K562 (cell line): ENCODE measurements around the gene PRPF8. TPM values are rescaled to one million over a fixed set of nuclear protein-coding genes. Genes with fewer than 3 reads are reported as not detected.

Source experiments
- ATAC-seq: fragments of 200-7000 bp; cut with Tn5 transposase; 3 replicates; pipeline ENCODE4 v1.9.1; 2020; ENCODE audit warnings: moderate library complexity
- BruUV-seq: library from RNA; stranded (reverse); fragments of 400-500 nt; replicated peaks from 2 replicates; lab custom pipeline; 2021; lab: Mats Ljungman, UMichigan
- CTCF ChIA-PET: fragments of 300-600 bp; formaldehyde crosslinking; extraction: SDS; loops from one replicate; lab custom pipeline; 2021; ENCODE audit warnings: low intra/inter-chr PET ratio; lab: Yijun Ruan, JAX
- POLR2A ChIA-PET: fragments of 300-600, 350-650 bp; sonication (Branson Sonifier 250); formaldehyde crosslinking; extraction: SDS; loops from one replicate; lab custom pipeline; 2021; ENCODE audit warnings: antibody characterized with exemption, inconsistent platforms; lab: Yijun Ruan, JAX
- DNase-seq, 4 experiments: peaks; one replicate each; pipeline versions ENCODE4 v3.0.0 to v3.0.0-alpha.2; 2011 to 2018; ENCODE audit warnings: low spot score in 3 of 4, mixed read lengths in 3 of 4; ENCODE audit errors: extremely low read depth in 1 of 4
- FAIRE-seq: peaks from 2 replicates; lab custom pipeline; 2011; peaks lifted over from hg19 to GRCh38; lab: Jason Lieb, UNC
- H2AFZ ChIP-seq: 2 replicates; pipeline ENCODE4 v1.6.0; 2011; ENCODE audit warnings: low read depth, low read length, control low read depth, inconsistent platforms
- H3K27ac ChIP-seq: fragments of 200-600 bp; 3 replicates; pipeline ENCODE4 v1.8.0; 2011; ENCODE audit warnings: low read depth, mild to moderate bottlenecking, control low read depth, inconsistent platforms, low read length, moderate library complexity, mixed read lengths; ENCODE audit errors: extremely low read depth
- H3K27me3 ChIP-seq, 2 experiments: fragments of 300-600 bp in 1 of 2; 2 replicates in 1 of 2; 3 replicates in 1 of 2; pipeline versions ENCODE4 v1.6.0 to v1.8.0; 2011; ENCODE audit warnings: inconsistent platforms in 2 of 2, low read length in 2 of 2, mild to moderate bottlenecking in 1 of 2, mixed read lengths in 1 of 2, moderate library complexity in 1 of 2; ENCODE audit not compliant: control insufficient read depth in 2 of 2, insufficient read depth in 2 of 2
- H3K36me3 ChIP-seq: fragments of 300-600 bp; 3 replicates; pipeline ENCODE4 v1.8.0; 2011; ENCODE audit warnings: mild to moderate bottlenecking, low read length, inconsistent platforms; ENCODE audit not compliant: control insufficient read depth, insufficient read depth
- H3K4me1 ChIP-seq, 2 experiments: fragments of 200-600 bp in 1 of 2; replicated peaks in 1 of 2; 2 replicates in 1 of 2; 3 replicates in 1 of 2; pipeline versions ENCODE4 v1.5.1 to v1.8.0; 2011; ENCODE audit warnings: inconsistent platforms in 2 of 2, low read length in 2 of 2, mild to moderate bottlenecking in 1 of 2, mixed read lengths in 1 of 2, moderate library complexity in 1 of 2; ENCODE audit not compliant: control insufficient read depth in 2 of 2, insufficient read depth in 2 of 2
- H3K4me2 ChIP-seq: 2 replicates; pipeline ENCODE4 v1.6.1; 2011; ENCODE audit warnings: low read length, control low read depth, inconsistent platforms, mixed read lengths; ENCODE audit not compliant: insufficient read depth
- H3K4me3 ChIP-seq: fragments of 200-600 bp; sonication (generic), shearing (Covaris generic); 2 replicates; pipeline ENCODE4 v1.5.1; 2016; ENCODE audit warnings: control low read depth, inconsistent platforms
- H3K79me2 ChIP-seq: fragments of 200-600 bp; 3 replicates; pipeline ENCODE4 v1.8.0; 2011; ENCODE audit warnings: low read length, inconsistent platforms; ENCODE audit not compliant: control insufficient read depth, insufficient read depth
- H3K9ac ChIP-seq, 2 experiments: 2 replicates each; pipeline versions ENCODE4 v1.6.0 to v1.6.1; 2011; ENCODE audit warnings: low read depth in 2 of 2, low read length in 2 of 2, control low read depth in 1 of 2, inconsistent platforms in 1 of 2, mild to moderate bottlenecking in 1 of 2, mixed read lengths in 1 of 2; ENCODE audit not compliant: insufficient read depth in 1 of 2
- H3K9me1 ChIP-seq: one replicate; pipeline ENCODE4 v1.6.0; 2011; ENCODE audit warnings: inconsistent platforms, mild to moderate bottlenecking, low read length, moderate library complexity; ENCODE audit not compliant: control insufficient read depth, insufficient read depth
- H3K9me3 ChIP-seq: replicated peaks from 2 replicates; pipeline ENCODE4 v1.5.1; 2011; ENCODE audit warnings: low read depth, low read length, inconsistent platforms; ENCODE audit not compliant: control insufficient read depth, insufficient read depth
- H4K20me1 ChIP-seq: replicated peaks from 2 replicates; pipeline ENCODE4 v1.6.1; 2011; ENCODE audit warnings: low read length, inconsistent platforms, mixed read lengths; ENCODE audit not compliant: control insufficient read depth, insufficient read depth
- PHF8 ChIP-seq: fragments of 200-600 bp; sonication (generic); IDR thresholded peaks from 2 replicates; pipeline ENCODE4 v1.6.1; 2012; ENCODE audit warnings: mixed run types, mild to moderate bottlenecking, inconsistent platforms, low read length, moderate library complexity, borderline replicate concordance
- RFX7 ChIP-seq: fragments of 250-450 bp; sonication (Bioruptor Pico); IDR thresholded peaks from 2 replicates; pipeline ENCODE4 v1.5.1; 2021; ENCODE audit warnings: mild to moderate bottlenecking
- SNIP1 ChIP-seq: fragments of 450-650 bp; IDR thresholded peaks from 2 replicates; pipeline ENCODE4 v1.7.1; 2017; ENCODE audit warnings: low read depth, mild to moderate bottlenecking
- WGBS: fragments of 100-300 bp; shearing (Covaris generic); methylation state at CpG from one replicate; pipeline ENCODE4 v1.1.6; 2016; ENCODE audit warnings: low coverage, mixed read lengths; ENCODE audit not compliant: insufficient coverage; ENCODE audit errors: missing lambda C conversion rate; 5-methylcytosine and 5-hydroxymethylcytosine counted together
- in situ Hi-C: fragments of 300-500 bp; cut with MboI; formaldehyde crosslinking; loops from 4 replicates; pipeline ENCODE4 v1.15.0; 2018; ENCODE audit warnings: inconsistent platforms, mixed read lengths
- intact Hi-C: fragments of 100-400 bp; cut with micrococcal nuclease; formaldehyde crosslinking; loops from 2 replicates; pipeline ENCODE4 v1.14.2; 2022
- polyA plus RNA-seq, 8 experiments: library from polyadenylated mRNA; depleted of rRNA in 4 of 8; stranded (reverse) in 5 of 8; unstranded in 3 of 8; fragments of >200 nt; fragmentation: Nextera tagmentation in 2 of 8; fragmentation: Illumina TruSeq in 1 of 8; extraction: Ambion mirVana in 2 of 8; extraction: Trizol in 1 of 8; gene quantifications; 2 replicates each; pipeline versions ENCODE4 v1.2.1 to v1.2.3, GENCODE V29; 2011 to 2014; ENCODE audit warnings: inconsistent platforms in 1 of 8, missing spikeins in 1 of 8
- total RNA-seq, 7 experiments: library from RNA; depleted of rRNA in 6 of 7; stranded (reverse); fragments of >200 nt in 6 of 7; fragmentation: Illumina TruSeq in 2 of 7; extraction: Trizol in 2 of 7; gene quantifications; 2 replicates each; pipeline versions ENCODE4 v1.2.1 to v1.2.3, GENCODE V29; 2011 to 2021; ENCODE audit warnings: low replicate concordance in 1 of 7
- TF ChIP-seq, protein P1 (sequence below), 2 experiments: fragments of 450-650 bp; IDR thresholded peaks; 2 replicates each; pipeline ENCODE4 v1.6.1; 2016; ENCODE audit warnings: mild to moderate bottlenecking in 2 of 2, borderline replicate concordance in 1 of 2, low read depth in 1 of 2, moderate library complexity in 1 of 2
- TF ChIP-seq, protein P2 (sequence below): IDR thresholded peaks from 2 replicates; pipeline ENCODE4 v1.6.1; 2011; ENCODE audit not compliant: insufficient read length; ENCODE audit errors: extremely low read depth

PRPF8 gene
- total and polyA plus RNA-seq, 9 of the 15 experiments (the other 6 are each of a cell fraction or from before 2014, with no cell fraction given): 64.3 to 294 (median 85.9) TPM

DNA sequence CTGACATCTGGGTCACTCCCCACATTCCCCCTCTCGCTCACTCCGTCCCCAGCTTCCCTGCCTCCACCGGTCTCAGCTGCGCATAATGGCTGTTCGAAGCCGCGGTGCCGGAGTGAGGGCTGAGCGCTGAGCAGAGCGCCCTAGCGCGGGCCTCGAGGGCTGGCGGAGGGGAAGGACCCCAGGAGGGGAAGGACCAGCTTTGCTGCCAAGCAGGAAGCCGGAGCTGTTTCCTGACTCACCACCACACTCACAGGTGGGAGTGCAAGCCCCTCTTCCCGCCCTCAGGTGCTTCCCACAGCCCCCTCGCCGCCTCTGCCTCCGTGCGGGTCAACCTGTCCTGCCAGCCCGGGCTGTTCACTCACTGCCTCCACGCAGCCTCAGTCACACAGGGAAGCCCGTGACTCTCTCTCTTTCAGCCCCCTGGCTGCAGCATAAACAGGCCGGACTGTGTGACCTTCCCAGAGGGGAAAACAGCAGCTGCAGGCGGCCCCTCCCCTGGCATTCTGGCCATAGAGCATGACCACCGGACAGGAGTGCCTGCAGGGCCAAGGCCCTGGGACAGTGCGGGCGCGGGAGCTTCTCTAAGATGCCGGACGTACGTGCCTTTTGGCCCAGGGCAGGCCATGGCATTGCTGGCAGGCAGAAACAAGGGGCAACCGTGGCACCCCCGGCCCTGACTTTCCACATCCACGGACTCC is 79.7 kb downstream of the PRPF8 start:
- H3K9me1 ChIP-seq: no peaks in the 10 kb centered on the region
- ChIA-PET POLR2A (interaction anchor here (0.6 kb wide), 1 partner anchor 113 kb away, joined by 3 read pairs; no protein-coding TSS in a partner anchor), CTCF (no interaction called here)
- no peaks in the 10 kb centered on the region for H3K36me3 ChIP-seq
- intact Hi-C loops (no loop called here), in situ Hi-C loops (no loop called here)
- H3K79me2 ChIP-seq: no peaks in the 10 kb centered on the region
- no peaks in the 10 kb centered on the region for H4K20me1 ChIP-seq
- no peak overlapping the region; a peak in 1 of 4 replicates for H3K9ac ChIP-seq
- 82% methylated on average over 11 of the region's 35 CpGs for WGBS
- TF ChIP-seq, protein P1, sequence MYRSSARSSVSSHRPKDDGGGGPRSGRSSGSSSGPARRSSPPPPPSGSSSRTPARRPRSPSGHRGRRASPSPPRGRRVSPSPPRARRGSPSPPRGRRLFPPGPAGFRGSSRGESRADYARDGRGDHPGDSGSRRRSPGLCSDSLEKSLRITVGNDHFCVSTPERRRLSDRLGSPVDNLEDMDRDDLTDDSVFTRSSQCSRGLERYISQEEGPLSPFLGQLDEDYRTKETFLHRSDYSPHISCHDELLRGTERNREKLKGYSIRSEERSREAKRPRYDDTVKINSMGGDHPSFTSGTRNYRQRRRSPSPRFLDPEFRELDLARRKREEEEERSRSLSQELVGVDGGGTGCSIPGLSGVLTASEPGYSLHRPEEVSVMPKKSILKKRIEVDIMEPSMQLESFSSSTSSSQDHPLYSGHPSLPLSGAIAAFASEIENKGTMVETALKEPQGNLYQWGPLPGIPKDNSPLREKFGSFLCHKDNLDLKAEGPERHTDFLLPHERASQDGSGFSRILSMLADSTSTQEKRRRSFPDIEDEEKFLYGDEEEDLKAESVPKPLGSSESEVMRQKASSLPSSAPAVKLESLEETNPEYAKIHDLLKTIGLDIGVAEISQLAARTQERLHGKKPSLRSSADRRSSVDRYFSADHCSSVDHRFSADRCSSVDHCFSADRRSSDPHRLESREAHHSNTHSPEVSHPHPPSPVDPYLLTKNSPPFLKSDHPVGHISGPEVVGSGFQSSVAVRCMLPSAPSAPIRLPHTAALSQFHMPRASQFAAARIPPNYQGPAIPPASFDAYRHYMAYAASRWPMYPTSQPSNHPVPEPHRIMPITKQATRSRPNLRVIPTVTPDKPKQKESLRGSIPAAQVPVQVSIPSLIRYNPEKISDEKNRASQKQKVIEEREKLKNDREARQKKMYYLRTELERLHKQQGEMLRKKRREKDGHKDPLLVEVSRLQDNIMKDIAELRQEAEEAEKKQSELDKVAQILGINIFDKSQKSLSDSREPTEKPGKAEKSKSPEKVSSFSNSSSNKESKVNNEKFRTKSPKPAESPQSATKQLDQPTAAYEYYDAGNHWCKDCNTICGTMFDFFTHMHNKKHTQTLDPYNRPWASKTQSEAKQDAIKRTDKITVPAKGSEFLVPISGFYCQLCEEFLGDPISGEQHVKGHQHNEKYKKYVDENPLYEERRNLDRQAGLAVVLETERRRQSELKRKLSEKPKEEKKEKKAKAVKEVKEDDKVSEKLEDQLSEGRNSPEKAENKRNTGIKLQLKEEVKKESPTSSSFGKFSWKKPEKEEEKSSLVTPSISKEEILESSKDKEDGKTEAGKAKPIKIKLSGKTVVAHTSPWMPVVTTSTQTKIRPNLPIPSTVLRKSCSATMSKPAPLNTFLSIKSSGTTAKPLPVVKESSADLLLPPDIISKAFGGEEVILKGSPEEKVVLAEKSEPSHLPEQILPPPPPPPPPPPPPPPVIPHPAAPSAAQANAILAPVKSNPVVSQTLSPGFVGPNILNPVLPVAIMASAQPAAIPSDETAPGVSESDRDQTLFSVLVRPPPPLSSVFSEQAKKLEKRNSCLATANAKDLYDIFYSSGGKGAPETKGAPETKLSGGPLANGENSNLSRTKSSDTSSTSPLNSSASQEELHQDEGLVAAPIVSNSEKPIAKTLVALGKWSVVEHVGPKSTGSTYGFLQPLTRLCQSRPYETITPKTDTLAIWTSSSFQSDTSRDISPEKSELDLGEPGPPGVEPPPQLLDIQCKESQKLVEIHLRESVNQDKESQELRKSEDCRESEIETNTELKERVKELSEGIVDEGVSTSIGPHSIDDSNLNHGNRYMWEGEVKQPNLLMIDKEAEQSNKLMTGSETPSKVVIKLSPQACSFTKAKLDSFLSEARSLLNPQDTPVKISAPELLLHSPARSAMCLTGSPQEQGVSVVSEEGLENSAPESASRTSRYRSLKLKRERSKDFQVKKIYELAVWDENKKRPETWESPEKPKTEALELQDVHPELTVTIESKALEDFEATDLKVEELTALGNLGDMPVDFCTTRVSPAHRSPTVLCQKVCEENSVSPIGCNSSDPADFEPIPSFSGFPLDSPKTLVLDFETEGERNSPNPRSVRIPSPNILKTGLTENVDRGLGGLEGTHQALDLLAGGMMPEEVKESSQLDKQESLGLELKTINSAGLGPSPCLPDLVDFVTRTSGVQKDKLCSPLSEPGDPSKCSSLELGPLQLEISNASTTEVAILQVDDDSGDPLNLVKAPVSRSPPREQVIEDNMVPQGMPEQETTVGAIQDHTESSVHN (IDR thresholded peaks at IDR 0.05; ENCODE audit: borderline replicate concordance in 1 of 2, low read depth in 1 of 2): no peak
- no peak for TF ChIP-seq RFX7
- TF ChIP-seq, protein P2, sequence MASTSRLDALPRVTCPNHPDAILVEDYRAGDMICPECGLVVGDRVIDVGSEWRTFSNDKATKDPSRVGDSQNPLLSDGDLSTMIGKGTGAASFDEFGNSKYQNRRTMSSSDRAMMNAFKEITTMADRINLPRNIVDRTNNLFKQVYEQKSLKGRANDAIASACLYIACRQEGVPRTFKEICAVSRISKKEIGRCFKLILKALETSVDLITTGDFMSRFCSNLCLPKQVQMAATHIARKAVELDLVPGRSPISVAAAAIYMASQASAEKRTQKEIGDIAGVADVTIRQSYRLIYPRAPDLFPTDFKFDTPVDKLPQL: no peak
- no peak for TF ChIP-seq SNIP1
- TF ChIP-seq PHF8: no peak
- H3K4me1 ChIP-seq: peaks cover 0 to 12% of the 10 kb centered on the region in 2 experiments; a peak in 2 of 5 replicates
- no peaks in the 10 kb centered on the region for H3K27me3 ChIP-seq
- no peak overlapping the region for H2AFZ ChIP-seq
- ATAC-seq (no peak), DNase-seq (no peak), FAIRE-seq (no peak)
- H3K27ac ChIP-seq: no peak overlapping the region
- H3K4me2 ChIP-seq: no peak overlapping the region
- H3K9me3 ChIP-seq: peaks cover 5% of the 10 kb centered on the region; the same call in 1 of the 2 replicates
- BruUV-seq: no TSS peak
- no peak overlapping the region for H3K4me3 ChIP-seq
